Kidney (tissue), 14 donors: ENCODE measurements around the gene ZNF627. TPM values are rescaled to one million over a fixed set of nuclear protein-coding genes. Genes with fewer than 3 reads are reported as not detected.
"Not testable (repeated sequence)": the region's sequence is repeated elsewhere in the genome, so short reads cannot be mapped to it uniquely, and the experiment has no call there.

Experiments
- DNase-seq, 5 donors: peaks; one replicate each; pipeline ENCODE4 v3.0.0-alpha.2; 2013 to 2020
- FAIRE-seq: peaks from 2 replicates; lab custom pipeline; 2012; peaks lifted over from hg19 to GRCh38; lab: Jason Lieb, UNC
- H3K27ac ChIP-seq, 2 donors: one replicate each; pipeline ENCODE4 v1.7.0; 2013; ENCODE audit warnings: low read depth in 2 of 2, low read length in 2 of 2, inconsistent platforms in 1 of 2
- H3K27me3 ChIP-seq: one replicate; pipeline ENCODE4 v1.7.1; 2013; ENCODE audit warnings: low read length, inconsistent platforms; ENCODE audit not compliant: control insufficient read depth, insufficient read depth
- H3K36me3 ChIP-seq, 3 donors: one replicate each; pipeline versions ENCODE4 v1.7.0 to v1.7.1; 2013; ENCODE audit warnings: low read length in 3 of 3, control low read depth in 1 of 3, inconsistent platforms in 1 of 3; ENCODE audit not compliant: insufficient read depth in 3 of 3, control insufficient read depth in 2 of 3
- H3K4me1 ChIP-seq, 3 donors: one replicate each; pipeline versions ENCODE4 v1.7.0 to v1.7.1; 2013; ENCODE audit warnings: low read length in 3 of 3, inconsistent platforms in 1 of 3, low read depth in 1 of 3; ENCODE audit not compliant: control insufficient read depth in 2 of 3, insufficient read depth in 2 of 3
- H3K4me3 ChIP-seq, 3 donors: one replicate each; pipeline versions ENCODE4 v1.7.0 to v1.8.1; 2013; ENCODE audit warnings: low read length in 3 of 3, control low read depth in 1 of 3, inconsistent platforms in 1 of 3
- H3K9ac ChIP-seq, 3 donors: one replicate each; pipeline versions ENCODE4 v1.7.0 to v1.7.1; 2013; ENCODE audit warnings: low read length in 3 of 3, control low read depth in 1 of 3, inconsistent platforms in 1 of 3
- H3K9me3 ChIP-seq, 3 donors: one replicate each; pipeline versions ENCODE4 v1.7.0 to v1.7.1; 2013; ENCODE audit warnings: low read length in 3 of 3, control low read depth in 1 of 3, inconsistent platforms in 1 of 3; ENCODE audit not compliant: control insufficient read depth in 2 of 3, insufficient read depth in 1 of 3
- intact Hi-C: fragments of 100-400 bp; cut with DNase I; formaldehyde crosslinking; loops from one replicate; pipeline ENCODE4 v1.11.1; 2022
- polyA plus RNA-seq: library from polyadenylated mRNA; stranded (reverse); fragments of 350-450 nt; fragmentation: Illumina TruSeq; extraction: RNeasy Lipid Tissue Mini Kit (QIAGEN cat#74804); gene quantifications from one replicate; pipeline ENCODE4 v1.2.3, GENCODE V29; 2014; ENCODE audit warnings: low read depth, low replicate concordance; ENCODE audit not compliant: insufficient read depth
- total RNA-seq: library from RNA; stranded (reverse); fragmentation: NEBNext Ultra II Directional; extraction: Animal tissue kit (Norgen Biotek cat#: 25700); gene quantifications from one replicate; pipeline ENCODE4 v1.2.1, GENCODE V29; 2021
- TF ChIP-seq, protein P1 (sequence below): IDR thresholded peaks from 3 replicates; pipeline ENCODE4 v1.5.1; 2012; ENCODE audit warnings: mild to moderate bottlenecking, moderate library complexity, borderline replicate concordance; ENCODE audit not compliant: insufficient read depth; ENCODE audit errors: extremely low read depth
- donor health status: control.
- donor health status: control.
- donor health status: control.
- donor health status: control.
- donor health status: control.
- donor health status: DM: yes; HTN: yes; CAD: no.
- donor health status: Normal renal cell carcinoma (clear cell type).

Gene ZNF627
- total and polyA plus RNA-seq, 2 donors from 2014 or later = 8.4 to 20.8 TPM

DNA sequence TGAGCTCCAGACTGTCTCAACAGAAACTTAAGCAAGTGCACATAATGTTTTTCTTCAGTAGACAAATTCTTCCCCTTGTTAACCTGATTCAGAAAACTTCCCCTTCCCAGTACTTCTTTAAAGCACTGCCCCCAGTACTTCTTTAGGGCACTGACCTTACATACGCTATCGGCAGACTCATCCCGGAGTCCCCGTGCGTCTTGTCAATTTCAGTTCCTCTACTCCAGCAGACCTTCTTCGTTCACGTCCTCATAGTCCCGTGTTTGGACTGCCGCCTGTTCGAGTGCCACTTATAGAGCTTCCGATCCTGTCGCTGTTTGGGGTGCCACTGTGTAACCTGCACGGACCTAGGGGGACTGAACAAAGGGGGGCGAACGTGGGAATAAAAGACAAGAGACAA is 29.0 kb downstream of the ZNF627 start:
- FAIRE-seq (no peak), DNase-seq (peak in 1 of 5 donors; percentile 9)
- Histone ChIP-seq H3K4me3 (no peak overlapping the region), H3K27me3 (no peaks in the 10 kb centered on the region), H3K4me1 (peaks cover 0 to 2% (median 0%) of the 10 kb centered on the region in 3 donors), H3K9me3 (no peaks in the 10 kb centered on the region), H3K36me3 (no peaks in the 10 kb centered on the region), H3K9ac (no peak overlapping the region), H3K27ac (no peak overlapping the region)
- intact Hi-C loops = no loop called here
- TF ChIP-seq, protein P1, sequence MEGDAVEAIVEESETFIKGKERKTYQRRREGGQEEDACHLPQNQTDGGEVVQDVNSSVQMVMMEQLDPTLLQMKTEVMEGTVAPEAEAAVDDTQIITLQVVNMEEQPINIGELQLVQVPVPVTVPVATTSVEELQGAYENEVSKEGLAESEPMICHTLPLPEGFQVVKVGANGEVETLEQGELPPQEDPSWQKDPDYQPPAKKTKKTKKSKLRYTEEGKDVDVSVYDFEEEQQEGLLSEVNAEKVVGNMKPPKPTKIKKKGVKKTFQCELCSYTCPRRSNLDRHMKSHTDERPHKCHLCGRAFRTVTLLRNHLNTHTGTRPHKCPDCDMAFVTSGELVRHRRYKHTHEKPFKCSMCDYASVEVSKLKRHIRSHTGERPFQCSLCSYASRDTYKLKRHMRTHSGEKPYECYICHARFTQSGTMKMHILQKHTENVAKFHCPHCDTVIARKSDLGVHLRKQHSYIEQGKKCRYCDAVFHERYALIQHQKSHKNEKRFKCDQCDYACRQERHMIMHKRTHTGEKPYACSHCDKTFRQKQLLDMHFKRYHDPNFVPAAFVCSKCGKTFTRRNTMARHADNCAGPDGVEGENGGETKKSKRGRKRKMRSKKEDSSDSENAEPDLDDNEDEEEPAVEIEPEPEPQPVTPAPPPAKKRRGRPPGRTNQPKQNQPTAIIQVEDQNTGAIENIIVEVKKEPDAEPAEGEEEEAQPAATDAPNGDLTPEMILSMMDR = no peak

DNA sequence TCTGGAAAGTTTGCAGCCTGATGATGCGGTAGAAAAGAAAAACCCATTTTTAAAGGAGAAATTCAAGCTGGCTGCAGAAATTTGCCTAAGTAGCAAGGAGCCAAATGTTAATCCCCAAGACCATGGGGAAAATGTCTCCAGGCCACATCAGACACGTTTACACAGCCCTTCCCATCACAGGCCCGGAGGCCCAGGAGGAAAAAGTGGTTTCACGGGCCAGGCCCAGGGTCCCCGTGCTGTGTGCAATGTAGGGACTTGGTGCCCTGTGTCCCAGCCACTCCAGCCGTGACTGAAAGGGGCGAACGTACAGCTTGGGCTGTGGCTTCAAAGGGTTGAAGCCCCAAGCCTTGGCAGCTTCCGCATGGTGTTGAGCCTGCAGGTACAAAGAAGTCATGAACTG is 35.9 kb downstream of the ZNF627 start:
- H3K9me3 ChIP-seq = no peaks in the 10 kb centered on the region
- H3K27ac ChIP-seq = no peak overlapping the region
- no peaks in the 10 kb centered on the region for H3K36me3 ChIP-seq
- no peak overlapping the region for H3K9ac ChIP-seq
- H3K27me3 ChIP-seq = no peaks in the 10 kb centered on the region
- TF ChIP-seq, protein P1 = no peak
- no peak overlapping the region for H3K4me3 ChIP-seq
- no peaks in the 10 kb centered on the region for H3K4me1 ChIP-seq
- no peak for DNase-seq
- intact Hi-C loops = no loop called here
- no peak for FAIRE-seq

DNA sequence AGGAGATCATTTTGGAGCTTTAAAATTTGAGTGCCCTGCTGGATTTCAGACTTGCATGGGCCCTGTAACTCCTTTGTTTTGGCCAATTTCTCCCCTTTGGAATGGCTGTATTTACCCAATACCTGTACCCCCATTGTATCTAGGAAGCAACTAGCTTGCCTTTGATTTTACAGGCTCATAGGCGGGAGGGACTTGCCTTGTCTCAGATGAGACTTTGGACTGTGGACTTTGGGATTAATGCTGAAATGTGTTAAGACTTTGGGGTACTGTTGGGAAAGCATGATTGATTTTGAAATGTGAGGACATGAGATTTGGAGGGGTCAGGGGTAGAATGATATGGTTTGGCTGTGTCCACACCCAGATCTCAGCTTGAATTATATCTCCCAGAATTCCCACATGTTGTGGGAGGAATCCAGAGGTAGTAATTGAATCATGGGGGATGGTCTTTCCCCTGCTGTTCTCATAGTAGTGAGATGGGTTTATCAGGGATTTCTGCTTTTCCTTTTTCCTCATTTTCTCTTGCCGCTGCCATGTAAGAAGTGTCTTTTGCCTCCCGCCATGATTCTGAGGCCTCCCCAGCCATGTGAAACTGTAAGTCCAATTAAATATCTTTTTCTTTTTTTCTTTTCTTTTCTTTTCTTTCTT is 36.9 kb downstream of the ZNF627 start:
- FAIRE-seq, H3K27me3 ChIP-seq, intact Hi-C loops, H3K4me3 ChIP-seq, H3K27ac ChIP-seq, H3K36me3 ChIP-seq, H3K9ac ChIP-seq, DNase-seq, H3K9me3 ChIP-seq, H3K4me1 ChIP-seq: not testable (repeated sequence)

DNA sequence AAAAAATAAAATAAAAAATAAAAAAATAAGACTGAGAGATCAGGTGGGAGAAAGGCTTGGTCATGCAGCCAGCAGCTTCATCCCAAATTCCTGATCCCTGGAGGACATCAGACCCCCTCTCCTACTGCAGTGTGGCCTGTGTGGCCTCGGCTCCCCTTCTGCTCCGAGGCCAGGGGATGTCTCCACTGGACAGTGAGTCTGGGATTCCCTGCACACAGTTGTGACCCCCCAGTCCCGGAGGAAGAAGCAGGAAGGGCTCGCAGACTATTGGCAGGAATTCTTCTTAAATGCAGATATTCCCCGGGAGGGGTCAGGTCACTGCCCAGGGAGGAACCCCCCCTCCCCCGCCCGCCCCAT is 41.9 kb downstream of the ZNF627 start:
- TF ChIP-seq, protein P1 = no peak
- H3K4me3 ChIP-seq = peak overlapping the region in 1 of 3 donors; percentile 20
- H3K4me1 ChIP-seq = peaks cover 0 to 5% (median 0%) of the 10 kb centered on the region in 3 donors
- no peaks in the 10 kb centered on the region for H3K27me3 ChIP-seq
- intact Hi-C loops = no loop called here
- H3K27ac ChIP-seq = no peak overlapping the region
- FAIRE-seq (no peak), DNase-seq (no peak)
- no peaks in the 10 kb centered on the region for H3K9me3 ChIP-seq
- H3K36me3 ChIP-seq = no peaks in the 10 kb centered on the region
- no peak overlapping the region for H3K9ac ChIP-seq
